NCI-H1436 treated with DMSO at 0.1 percent for 48 hours (cell line): Measurements from ENCODE around the gene C16orf86.

Experiments
- DNase-seq: peaks from one replicate; lab custom pipeline; 2025; lab: John Stamatoyannopoulos, UW

Gene C16orf86

GRCh38 chr16:67666559-67667452, at the start of gene C16orf86, which contains the start of gene ENKD1:
Gene C16orf86 (plus strand): TSS chr16:67666814. CDS start chr16:67666971, 157 bp downstream.
Gene ENKD1 (minus strand): TSS chr16:67666750. CDS start chr16:67666442, 308 bp downstream.
- DNase-seq = no peak

- DNase-seq = no peak
Observed at GRCh38 chr16:67628216-67628615, 38.4 kb upstream of the C16orf86 start.

GRCh38 chr16:67632415-67633172, 34.0 kb upstream of the C16orf86 start:
- no peak for DNase-seq

- no peak for DNase-seq
Observed at GRCh38 chr16:67636713-67637112, 29.9 kb upstream of the C16orf86 start.

DNA sequence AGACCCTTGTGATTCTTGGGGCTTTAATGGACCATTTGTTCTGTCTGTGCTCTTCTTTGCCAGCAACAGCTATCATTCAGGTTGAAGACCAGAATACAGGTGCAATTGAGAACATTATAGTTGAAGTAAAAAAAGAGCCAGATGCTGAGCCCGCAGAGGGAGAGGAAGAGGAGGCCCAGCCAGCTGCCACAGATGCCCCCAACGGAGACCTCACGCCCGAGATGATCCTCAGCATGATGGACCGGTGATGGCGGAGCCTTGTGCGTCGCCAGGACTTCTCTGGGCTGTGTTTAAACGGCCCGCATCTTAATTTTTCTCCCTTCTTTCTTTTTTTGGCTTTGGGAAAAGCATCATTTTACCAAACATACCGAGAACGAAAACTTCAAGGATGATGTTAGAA, 29.0 kb upstream of the C16orf86 start:
- DNase-seq = no peak

DNA sequence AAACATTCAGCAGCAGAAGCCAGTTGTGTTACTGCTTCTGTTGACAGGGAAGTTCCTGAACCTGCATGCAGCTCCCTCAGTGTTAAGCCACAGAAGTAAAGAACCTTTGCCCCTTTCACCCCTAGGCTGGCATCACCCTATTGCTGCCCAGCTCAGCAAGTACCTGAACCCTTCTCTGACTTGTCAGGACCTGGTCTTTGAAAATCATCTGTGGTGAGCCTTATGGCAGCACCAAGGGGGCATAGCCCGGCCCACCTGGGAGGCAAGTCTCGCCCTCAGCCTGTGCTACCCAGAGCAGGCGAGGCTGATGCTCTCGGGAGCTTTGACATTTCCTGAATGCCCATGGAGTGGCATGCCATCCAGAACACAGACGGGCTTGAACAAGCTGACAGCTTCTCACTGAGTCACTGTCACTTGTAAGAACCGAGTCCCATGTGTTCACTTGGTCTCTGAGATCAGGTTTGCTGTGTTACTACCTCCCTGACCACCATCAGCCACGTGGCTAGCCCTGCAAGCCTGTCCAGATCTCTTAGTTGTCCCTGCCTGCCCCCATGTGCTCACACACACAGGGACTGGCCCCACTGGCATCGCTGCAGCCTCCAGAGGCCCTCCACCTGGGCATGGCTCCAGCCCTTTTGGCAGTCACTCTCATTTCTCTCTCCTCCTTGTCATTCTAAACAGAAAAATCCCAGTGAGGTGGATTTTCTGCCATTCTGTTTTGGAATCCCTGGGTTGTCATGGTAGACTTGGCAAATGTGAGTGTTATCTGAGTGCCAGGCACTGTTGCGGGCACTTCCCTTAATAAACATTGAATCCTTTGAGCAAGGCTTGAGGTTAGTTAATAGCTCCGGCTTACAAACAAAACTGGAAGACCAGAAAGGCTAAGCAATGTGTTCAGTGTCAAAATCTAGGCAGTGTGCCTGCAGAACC, 24.6 kb upstream of the C16orf86 start:
- DNase-seq = no peak

GRCh38 chr16:67644038-67644437, 22.6 kb upstream of the C16orf86 start:
- no peak for DNase-seq

- DNase-seq = no peak
Observed at GRCh38 chr16:67645397-67646121, 21.1 kb upstream of the C16orf86 start.

- DNase-seq = no peak
Observed at GRCh38 chr16:67647111-67647651, 19.4 kb upstream of the C16orf86 start.

DNA sequence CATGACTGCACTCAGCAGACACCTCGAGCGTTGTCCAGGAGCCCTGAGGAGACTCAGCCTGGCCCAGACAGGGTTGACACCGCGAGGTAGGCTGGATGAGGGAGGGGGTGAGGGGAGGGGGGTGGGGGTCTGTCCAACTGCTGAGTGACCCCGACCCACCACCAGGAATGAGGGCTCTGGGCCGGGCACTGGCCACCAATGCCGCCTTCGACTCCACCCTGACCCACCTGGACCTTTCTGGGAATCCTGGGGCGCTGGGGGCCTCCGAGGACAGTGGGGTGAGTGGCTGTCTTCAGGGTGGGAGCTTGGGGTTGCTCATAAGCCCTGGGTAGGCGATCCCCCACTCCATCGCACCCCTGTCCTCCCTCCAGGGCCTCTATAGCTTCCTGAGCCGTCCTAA, 18.9 kb upstream of the C16orf86 start:
- no peak for DNase-seq

- no peak for DNase-seq
Observed at GRCh38 chr16:67648088-67648763, 18.4 kb upstream of the C16orf86 start.

- DNase-seq = no peak
Observed at GRCh38 chr16:67648764-67649407, 17.7 kb upstream of the C16orf86 start.

- no peak for DNase-seq
Observed at GRCh38 chr16:67649494-67649931, 17.1 kb upstream of the C16orf86 start.

DNA sequence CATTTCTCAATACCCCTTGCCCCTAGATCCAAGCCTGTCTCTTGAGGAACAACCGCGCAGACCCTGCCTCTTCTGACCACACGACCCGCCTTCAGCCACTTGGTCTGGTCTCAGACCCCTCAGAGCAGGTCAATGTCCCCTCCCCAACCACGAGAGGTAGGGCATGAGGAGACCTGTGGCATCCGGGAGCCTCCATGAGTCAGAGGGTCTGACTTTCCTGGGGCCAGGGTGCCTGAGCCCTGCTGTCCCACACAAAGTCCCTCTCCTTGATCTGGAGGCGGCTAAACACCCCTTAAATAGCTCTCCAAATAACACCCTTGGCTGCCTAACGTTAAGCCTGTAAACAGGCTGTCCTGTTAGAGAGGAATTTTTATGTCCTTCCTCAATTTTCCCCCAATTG, 16.6 kb upstream of the C16orf86 start:
- DNase-seq = no peak

GRCh38 chr16:67651039-67651438, 15.6 kb upstream of the C16orf86 start:
- no peak for DNase-seq

GRCh38 chr16:67651847-67652246, 14.8 kb upstream of the C16orf86 start:
- DNase-seq = no peak

DNA sequence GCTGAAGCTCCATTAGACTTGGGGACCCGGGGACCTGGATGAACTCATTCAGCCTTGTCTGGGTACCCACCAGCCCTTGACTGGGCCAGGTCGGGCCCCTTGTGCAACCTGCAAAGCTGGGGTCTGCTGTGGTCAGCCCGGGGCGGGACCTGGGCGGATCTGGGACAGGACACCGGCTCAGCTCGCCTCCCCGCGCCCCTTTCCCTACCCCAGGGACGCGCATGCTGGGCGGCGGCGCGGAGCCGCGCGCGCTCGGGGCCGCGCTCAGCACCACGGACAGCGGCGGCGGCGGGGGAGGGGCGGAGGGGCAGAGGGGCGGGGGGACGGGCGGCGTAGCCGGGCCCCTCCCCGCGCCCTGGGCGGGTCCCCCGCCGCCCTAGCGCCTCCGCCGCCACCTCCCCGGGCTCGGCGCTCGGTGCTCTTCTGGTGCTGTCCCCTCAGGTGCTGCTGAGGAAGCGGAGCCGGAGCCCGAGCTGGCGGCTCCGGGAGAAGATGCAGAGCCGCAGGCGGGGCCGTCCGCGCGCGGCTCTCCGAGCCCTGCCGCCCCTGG, 14.0 kb upstream of the C16orf86 start:
- no peak for DNase-seq

- DNase-seq = no peak
Observed at GRCh38 chr16:67653128-67653788, 13.4 kb upstream of the C16orf86 start.
